AG04449 (cell line): Measurements from ENCODE around the gene MYRF.

Source experiments
- CTCF ChIA-PET: fragments of 350-600 bp; formaldehyde crosslinking; extraction: SDS; loops from one replicate; lab custom pipeline; 2021; ENCODE audit warnings: antibody characterized with exemption; lab: Yijun Ruan, JAX
- POLR2A ChIA-PET: fragments of 400-600, 350-600 bp; formaldehyde crosslinking; extraction: SDS; loops from one replicate; lab custom pipeline; 2020; ENCODE audit warnings: antibody characterized with exemption, inconsistent platforms; lab: Yijun Ruan, JAX
- DNase-seq: peaks from one replicate; pipeline ENCODE4 v3.0.0-alpha.2; 2010; ENCODE audit warnings: low read depth, low spot score
- H3K4me3 ChIP-seq: 2 replicates; pipeline ENCODE4 v1.5.1; 2011; ENCODE audit warnings: low read depth, mild to moderate bottlenecking, control low read depth, low read length
- TF ChIP-seq, protein P1 (sequence below): IDR thresholded peaks from one replicate; pipeline ENCODE4 v1.5.1; 2011; ENCODE audit warnings: mild to moderate bottlenecking, moderate library complexity, low read length, control low read depth, inconsistent platforms; ENCODE audit not compliant: insufficient read depth; ENCODE audit errors: missing control alignments

MYRF gene

DNA sequence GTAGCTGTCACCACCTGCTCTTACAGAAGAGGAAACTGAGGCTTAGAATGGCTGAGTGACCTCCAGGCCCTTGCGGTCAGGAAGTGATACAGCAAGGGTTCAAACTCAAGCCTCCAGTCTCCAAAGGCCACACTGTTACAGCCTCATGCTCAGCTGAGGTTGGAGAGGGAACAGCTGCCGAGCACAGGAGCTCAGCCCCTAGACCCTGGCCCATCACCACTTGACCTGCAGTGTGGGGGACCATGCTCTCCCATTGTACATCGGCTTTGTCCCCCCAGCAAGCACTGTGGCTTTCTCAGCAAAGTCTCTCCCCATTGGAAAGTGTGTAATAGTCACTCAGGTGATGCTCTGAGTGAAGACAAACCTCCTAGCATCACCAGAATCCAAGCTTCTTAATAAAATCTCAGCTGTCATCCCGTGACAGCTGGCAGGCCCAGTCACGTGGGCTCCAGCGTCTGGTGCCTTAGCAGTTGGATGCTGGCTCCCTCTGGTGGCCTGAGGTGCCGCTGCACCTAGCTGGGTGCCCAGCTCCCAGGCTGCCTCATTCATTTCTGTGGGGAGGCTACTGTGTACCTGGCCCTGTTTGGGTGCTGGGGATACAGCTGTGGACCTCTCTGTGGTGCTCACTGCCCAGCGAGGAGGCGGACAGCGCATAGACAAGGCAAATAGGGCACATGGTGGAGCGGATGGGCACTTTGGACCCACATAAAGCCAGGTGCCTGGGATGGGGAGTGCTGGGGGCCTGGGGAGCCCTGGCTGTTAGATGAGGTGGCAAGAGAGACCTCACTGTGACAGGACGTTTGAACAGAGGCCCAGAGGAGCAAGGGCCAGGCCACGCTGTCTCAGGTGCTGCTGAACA is 19.1 kb upstream of the MYRF start:
- CTCF ChIA-PET, result interaction anchor here (0.7 to 10.5 kb wide), 47 partner anchors 10 to 375 kb away, joined by 3 to 140 read pairs (median 7); partner anchors contain the start of genes DAGLA, FEN1, MYRF and TMEM258
- H3K4me3 ChIP-seq, result no peak overlapping the region
- TF ChIP-seq, protein P1, sequence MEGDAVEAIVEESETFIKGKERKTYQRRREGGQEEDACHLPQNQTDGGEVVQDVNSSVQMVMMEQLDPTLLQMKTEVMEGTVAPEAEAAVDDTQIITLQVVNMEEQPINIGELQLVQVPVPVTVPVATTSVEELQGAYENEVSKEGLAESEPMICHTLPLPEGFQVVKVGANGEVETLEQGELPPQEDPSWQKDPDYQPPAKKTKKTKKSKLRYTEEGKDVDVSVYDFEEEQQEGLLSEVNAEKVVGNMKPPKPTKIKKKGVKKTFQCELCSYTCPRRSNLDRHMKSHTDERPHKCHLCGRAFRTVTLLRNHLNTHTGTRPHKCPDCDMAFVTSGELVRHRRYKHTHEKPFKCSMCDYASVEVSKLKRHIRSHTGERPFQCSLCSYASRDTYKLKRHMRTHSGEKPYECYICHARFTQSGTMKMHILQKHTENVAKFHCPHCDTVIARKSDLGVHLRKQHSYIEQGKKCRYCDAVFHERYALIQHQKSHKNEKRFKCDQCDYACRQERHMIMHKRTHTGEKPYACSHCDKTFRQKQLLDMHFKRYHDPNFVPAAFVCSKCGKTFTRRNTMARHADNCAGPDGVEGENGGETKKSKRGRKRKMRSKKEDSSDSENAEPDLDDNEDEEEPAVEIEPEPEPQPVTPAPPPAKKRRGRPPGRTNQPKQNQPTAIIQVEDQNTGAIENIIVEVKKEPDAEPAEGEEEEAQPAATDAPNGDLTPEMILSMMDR, result peak; percentile 99
- POLR2A ChIA-PET, result no interaction called here
- no peak for DNase-seq

DNA sequence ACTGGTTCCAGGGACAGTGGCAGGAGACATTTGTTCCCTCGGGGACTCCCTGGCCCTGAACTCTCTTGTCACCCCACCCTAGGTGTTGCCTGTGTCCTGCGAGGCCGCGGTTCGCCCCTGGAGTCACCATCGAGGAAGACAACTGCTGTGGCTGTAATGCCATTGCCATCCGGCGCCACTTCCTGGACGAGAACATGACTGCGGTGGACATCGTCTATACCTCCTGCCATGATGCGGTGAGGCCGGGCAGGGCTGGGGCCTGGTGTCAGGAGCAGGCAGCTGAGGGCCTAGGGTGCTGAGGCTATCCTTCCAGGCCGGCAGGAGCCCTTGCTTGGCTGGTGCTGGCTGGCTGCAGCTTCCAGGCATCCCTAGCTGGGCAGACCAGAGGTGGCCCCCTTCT is 17.7 kb upstream of the MYRF start:
- CTCF ChIA-PET, result interaction anchor here (0.9 to 10.5 kb wide), 23 partner anchors 8 to 373 kb away, joined by 3 to 140 read pairs (median 8); partner anchors contain the start of genes DAGLA and MYRF
- TF ChIP-seq, protein P1, result no peak
- no peak overlapping the region for H3K4me3 ChIP-seq
- no peak for DNase-seq
- POLR2A ChIA-PET, result no interaction called here

GRCh38 chr11:61735391-61735790 is 17.0 kb upstream of the MYRF start:
- CTCF ChIA-PET, result interaction anchor here (1.4 to 10.5 kb wide), 4 partner anchors 13 to 57 kb away, joined by 3 to 140 read pairs (median 60); no protein-coding TSS in a partner anchor
- TF ChIP-seq, protein P1, result no peak
- POLR2A ChIA-PET, result no interaction called here
- DNase-seq, result no peak
- no peak overlapping the region for H3K4me3 ChIP-seq

DNA sequence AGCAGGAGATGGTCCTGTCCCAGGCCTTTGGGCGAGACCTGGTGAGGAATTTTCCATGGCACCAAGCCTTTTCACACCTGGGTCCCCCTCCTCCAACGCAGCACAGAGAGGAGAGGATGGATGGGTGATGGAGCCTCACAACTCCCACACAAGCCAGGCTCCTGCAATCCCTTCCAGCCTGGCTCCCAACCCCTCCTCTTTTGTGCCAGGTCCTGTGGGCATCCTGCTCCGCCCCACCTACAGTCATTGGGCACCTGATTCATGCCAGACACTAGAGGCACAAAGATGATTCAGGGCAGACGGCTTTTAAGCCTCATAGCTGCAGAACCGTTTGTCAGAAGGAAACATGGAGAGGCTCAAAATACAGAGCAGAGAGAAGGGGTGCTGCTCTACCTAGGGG is 16.1 kb upstream of the MYRF start:
- TF ChIP-seq, protein P1, result no peak
- ChIA-PET CTCF (interaction anchor here (5.8 to 10.5 kb wide), 2 partner anchors 12 to 16 kb away, joined by 116 to 140 read pairs; no protein-coding TSS in a partner anchor), POLR2A (no interaction called here)
- H3K4me3 ChIP-seq, result no peak overlapping the region
- no peak for DNase-seq

- TF ChIP-seq, protein P1, result no peak
- no peak for DNase-seq
- no peak overlapping the region for H3K4me3 ChIP-seq
- ChIA-PET CTCF (interaction anchor here (1.2 to 10.5 kb wide), 3 partner anchors 12 to 65 kb away, joined by 6 to 140 read pairs (median 116); no protein-coding TSS in a partner anchor), POLR2A (no interaction called here)
These were observed 15.3 kb upstream of the MYRF start for GRCh38 chr11:61737131-61737530.
